IMR-90 (cell line): Measurements from ENCODE around the gene PRKD1. TPM values are rescaled to one million over a fixed set of nuclear protein-coding genes. Genes with fewer than 3 reads are reported as not detected.

Experiments used
- ATAC-seq: fragments of 200-7000 bp; cut with Tn5 transposase; 2 replicates; pipeline ENCODE4 v1.9.1; 2020; ENCODE audit warnings: low read depth, mild to moderate bottlenecking, moderate library complexity
- BruUV-seq: library from RNA; stranded (reverse); fragments of 400-500 nt; replicated peaks from 2 replicates; lab custom pipeline; 2021; lab: Mats Ljungman, UMichigan
- CTCF ChIA-PET: fragments of 300-600 bp; formaldehyde crosslinking; extraction: SDS; loops from one replicate; lab custom pipeline; 2021; ENCODE audit warnings: antibody characterized with exemption; lab: Yijun Ruan, JAX
- POLR2A ChIA-PET: fragments of 300-600 bp; sonication (Branson Sonifier 250); formaldehyde crosslinking; loops from one replicate; lab custom pipeline; 2022; ENCODE audit warnings: antibody characterized with exemption; ENCODE audit not compliant: unreplicated experiment; lab: Charles Lee
- DNase-seq: peaks from one replicate; pipeline ENCODE4 v3.0.0; 2013
- H2AFZ ChIP-seq: replicated peaks from 2 replicates; pipeline ENCODE3; 2013; ENCODE audit warnings: low read length, mild to moderate bottlenecking; ENCODE audit not compliant: poor library complexity
- H2AK5ac ChIP-seq: 2 replicates; pipeline ENCODE4 v1.6.1; 2013; ENCODE audit warnings: low read depth, low read length, inconsistent platforms
- H2AK9ac ChIP-seq: replicated peaks from 2 replicates; pipeline ENCODE3; 2013; ENCODE audit warnings: mild to moderate bottlenecking, low read depth, low read length, moderate library complexity; ENCODE audit not compliant: poor library complexity
- H2BK120ac ChIP-seq: 2 replicates; pipeline ENCODE4 v1.6.1; 2013; ENCODE audit warnings: low read depth, low read length, inconsistent platforms
- H2BK15ac ChIP-seq: 3 replicates; pipeline ENCODE4 v1.6.1; 2013; ENCODE audit warnings: low read depth, low read length, inconsistent platforms
- H2BK20ac ChIP-seq: 2 replicates; pipeline ENCODE4 v1.6.1; 2013; ENCODE audit warnings: low read depth, mild to moderate bottlenecking, inconsistent platforms, low read length, moderate library complexity
- H2BK5ac ChIP-seq: 2 replicates; pipeline ENCODE4 v1.6.1; 2013; ENCODE audit warnings: mild to moderate bottlenecking, low read depth, low read length, inconsistent platforms; ENCODE audit not compliant: poor library complexity, severe bottlenecking
- H3K14ac ChIP-seq: replicated peaks from 2 replicates; pipeline ENCODE4 v1.6.1; 2013; ENCODE audit warnings: low read depth, low read length, inconsistent platforms
- H3K18ac ChIP-seq: 2 replicates; pipeline ENCODE4 v1.6.1; 2013; ENCODE audit warnings: low read depth, low read length, control low read depth
- H3K23ac ChIP-seq: 2 replicates; pipeline ENCODE4 v1.6.1; 2013; ENCODE audit warnings: low read depth, low read length, inconsistent platforms
- H3K27ac ChIP-seq: 2 replicates; pipeline ENCODE4 v1.5.1; 2013; ENCODE audit warnings: mild to moderate bottlenecking, control low read depth, low read length; ENCODE audit not compliant: insufficient read depth
- H3K27me3 ChIP-seq: 2 replicates; pipeline ENCODE4 v1.6.1; 2013; ENCODE audit warnings: low read length; ENCODE audit not compliant: control insufficient read depth, insufficient read depth
- H3K36me3 ChIP-seq: 2 replicates; pipeline ENCODE4 v1.6.1; 2013; ENCODE audit warnings: low read length, mixed read lengths; ENCODE audit not compliant: control insufficient read depth, insufficient read depth
- H3K4ac ChIP-seq: 2 replicates; pipeline ENCODE4 v1.6.1; 2013; ENCODE audit warnings: low read depth, low read length, inconsistent platforms
- H3K4me1 ChIP-seq: 2 replicates; pipeline ENCODE4 v1.6.1; 2013; ENCODE audit warnings: low read length, mixed read lengths; ENCODE audit not compliant: control insufficient read depth, insufficient read depth
- H3K4me2 ChIP-seq: 2 replicates; pipeline ENCODE4 v1.6.1; 2013; ENCODE audit warnings: low read depth, mild to moderate bottlenecking, control low read depth, low read length, moderate library complexity
- H3K4me3 ChIP-seq: 2 replicates; pipeline ENCODE4 v1.5.1; 2013; ENCODE audit warnings: low read depth, mild to moderate bottlenecking, control low read depth, low read length, moderate library complexity; ENCODE audit not compliant: insufficient read depth
- H3K56ac ChIP-seq: 2 replicates; pipeline ENCODE4 v1.6.1; 2013; ENCODE audit warnings: low read length, inconsistent platforms; ENCODE audit not compliant: insufficient read depth; ENCODE audit errors: extremely low read depth
- H3K79me1 ChIP-seq, 2 experiments: 2 replicates each; pipeline ENCODE4 v1.6.1; 2013; ENCODE audit warnings: low read length in 2 of 2, inconsistent platforms in 1 of 2, low read depth in 1 of 2
- H3K9ac ChIP-seq: 2 replicates; pipeline ENCODE4 v1.6.1; 2013; ENCODE audit warnings: low read depth, low read length, control low read depth
- H3K9me1 ChIP-seq: 2 replicates; pipeline ENCODE4 v1.6.1; 2013; ENCODE audit warnings: low read length, inconsistent platforms; ENCODE audit not compliant: insufficient read depth
- H3K9me3 ChIP-seq: 2 replicates; pipeline ENCODE4 v1.6.1; 2013; ENCODE audit warnings: low read length; ENCODE audit not compliant: control insufficient read depth, insufficient read depth
- H4K20me1 ChIP-seq: 2 replicates; pipeline ENCODE4 v1.6.1; 2013; ENCODE audit warnings: low read length, inconsistent platforms; ENCODE audit not compliant: insufficient read depth
- H4K5ac ChIP-seq: 2 replicates; pipeline ENCODE4 v1.6.1; 2013; ENCODE audit warnings: mild to moderate bottlenecking, low read depth, low read length, control low read depth
- H4K8ac ChIP-seq, 2 experiments: 2 replicates each; pipeline ENCODE4 v1.6.1; 2013; ENCODE audit warnings: low read depth in 2 of 2, low read length in 2 of 2, control low read depth in 1 of 2, inconsistent platforms in 1 of 2
- H4K91ac ChIP-seq: 2 replicates; pipeline ENCODE4 v1.6.1; 2013; ENCODE audit warnings: low read depth, low read length, inconsistent platforms; ENCODE audit not compliant: insufficient read depth
- FOS ChIP-seq: fragments of 150-350 bp; IDR thresholded peaks from 2 replicates; pipeline ENCODE4 v1.6.1; 2016; ENCODE audit warnings: low read depth, low read length
- MAFK ChIP-seq: IDR thresholded peaks from 2 replicates; pipeline ENCODE4 v1.6.1; 2012; ENCODE audit warnings: low read depth, low read length, improper control_type of control experiment
- dilution Hi-C: fragments of 300-500 bp; cut with HindIII; formaldehyde crosslinking; loops from one replicate; pipeline ENCODE4 v1.14.3; 2018; ENCODE audit warnings: low sequenced_read_pairs; ENCODE audit not compliant: unreplicated experiment
- in situ Hi-C: fragments of 300-500 bp; cut with MboI; formaldehyde crosslinking; loops from 3 replicates; pipeline ENCODE4 v1.14.3; 2019; ENCODE audit warnings: low sequenced_read_pairs, inconsistent platforms, mixed read lengths
- intact Hi-C: fragments of 100-400 bp; cut with micrococcal nuclease; formaldehyde crosslinking; loops from 2 replicates; pipeline ENCODE4 v1.10.0; 2022
- polyA plus RNA-seq, 3 experiments: library from polyadenylated mRNA; depleted of rRNA; stranded (reverse); fragments of >200 nt; gene quantifications; 2 replicates each; pipeline ENCODE4 v1.2.3, GENCODE V29; 2012; ENCODE audit warnings: low replicate concordance in 1 of 3
- total RNA-seq: library from RNA; depleted of rRNA; stranded (reverse); fragments of >200 nt; gene quantifications from 2 replicates; pipeline ENCODE4 v1.2.3, GENCODE V29; 2012

PRKD1 gene
- total and polyA plus RNA-seq, 2 of the 4 experiments (the other 2 are of a cell fraction): 12.9 to 14.2 TPM

DNA sequence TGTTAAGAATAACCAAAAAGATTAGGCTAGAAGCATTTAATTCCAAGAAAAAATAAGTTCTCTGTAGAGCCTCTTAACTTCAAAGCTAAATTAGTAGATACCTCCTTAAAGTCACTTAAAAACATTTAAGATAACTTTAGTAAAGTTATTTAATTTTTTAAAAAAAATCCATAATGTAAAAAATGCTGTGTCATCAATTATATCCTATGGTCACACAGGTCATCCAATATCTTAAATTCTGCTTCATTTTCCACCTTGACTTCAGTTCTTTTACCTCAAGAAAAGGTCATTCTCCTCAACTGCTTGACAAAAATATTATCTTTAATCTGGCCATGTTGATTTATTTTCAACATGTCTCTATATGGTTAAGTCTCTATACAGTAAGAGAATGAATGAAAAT is 274.3 kb downstream of the PRKD1 start:
- Histone ChIP-seq H3K4me1 (no peaks in the 10 kb centered on the region; the same call in 1 of the 2 replicates), H2BK20ac (no peak overlapping the region), H3K23ac (no peak overlapping the region), H3K4ac (no peak overlapping the region), H3K79me1 (no peaks in the 10 kb centered on the region), H3K9me3 (peaks cover 16% of the 10 kb centered on the region), H4K8ac (no peak overlapping the region), H4K5ac (no peak overlapping the region), H2BK15ac (no peak overlapping the region), H3K27ac (no peak overlapping the region), H4K91ac (no peak overlapping the region), H3K36me3 (peaks cover 8% of the 10 kb centered on the region), H2BK5ac (no peak overlapping the region), H3K9me1 (no peaks in the 10 kb centered on the region), H2BK120ac (no peak overlapping the region), H3K9ac (no peak overlapping the region), H3K56ac (no peak overlapping the region), H3K27me3 (no peaks in the 10 kb centered on the region), H2AK9ac (no peak overlapping the region), H3K4me3 (no peak overlapping the region), H3K18ac (no peak overlapping the region), H2AFZ (no peak overlapping the region), H4K20me1 (no peaks in the 10 kb centered on the region), H3K4me2 (no peak overlapping the region), H3K14ac (no peak overlapping the region), H2AK5ac (no peak overlapping the region)
- ATAC-seq: no peak
- CTCF ChIA-PET: interaction anchor here (0.7 kb wide), 1 partner anchor 74 kb away, joined by 3 read pairs; no protein-coding TSS in a partner anchor
- peak; percentile 99 for TF ChIP-seq MAFK
- TF ChIP-seq FOS: no peak
- POLR2A ChIA-PET: no interaction called here
- dilution Hi-C loops: no loop called here
- intact Hi-C loops: no loop called here
- in situ Hi-C loops: no loop called here
- BruUV-seq: no TSS peak
- no peak for DNase-seq
